Measurements from ENCODE around the gene ZNF443.
"Not testable (repeated sequence)": the region's sequence is repeated elsewhere in the genome, so short reads cannot be mapped to it uniquely, and the experiment has no call there.

Gene ZNF443

DNA sequence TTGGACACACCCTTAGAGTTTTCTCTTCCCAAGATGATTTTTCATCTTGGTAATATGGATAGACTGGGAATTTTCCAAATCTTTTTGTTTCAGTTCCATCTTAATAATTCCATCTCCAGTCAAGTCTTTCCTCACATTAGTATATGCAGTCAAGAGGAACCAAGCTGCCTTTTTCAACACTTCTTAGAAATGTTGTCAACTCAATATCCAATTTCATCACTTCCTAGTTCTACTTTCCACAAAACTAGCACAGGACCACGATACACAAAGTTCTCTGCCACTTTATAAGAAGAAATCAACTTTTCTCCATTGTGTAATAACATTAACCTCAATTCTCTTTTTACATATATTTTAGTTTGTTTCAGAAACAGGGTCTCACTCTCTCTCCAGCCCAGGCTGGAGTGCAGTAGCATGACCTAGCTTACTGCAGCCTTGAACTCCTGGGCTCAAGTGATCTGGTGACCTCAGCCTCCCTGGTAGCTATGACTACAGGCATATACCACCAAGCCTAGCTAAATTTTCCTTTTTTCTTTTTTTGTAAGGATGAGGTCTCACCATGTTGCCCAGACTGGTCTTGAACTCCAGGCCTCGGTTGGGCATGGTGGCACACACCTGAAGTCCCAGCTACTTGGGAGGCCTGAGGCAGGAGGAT, 15.5 kb downstream of the ZNF443 start:
- DNase-seq (ENCODE audit: low read depth in 1 of 2, low spot score in 1 of 2) = no peak

DNA sequence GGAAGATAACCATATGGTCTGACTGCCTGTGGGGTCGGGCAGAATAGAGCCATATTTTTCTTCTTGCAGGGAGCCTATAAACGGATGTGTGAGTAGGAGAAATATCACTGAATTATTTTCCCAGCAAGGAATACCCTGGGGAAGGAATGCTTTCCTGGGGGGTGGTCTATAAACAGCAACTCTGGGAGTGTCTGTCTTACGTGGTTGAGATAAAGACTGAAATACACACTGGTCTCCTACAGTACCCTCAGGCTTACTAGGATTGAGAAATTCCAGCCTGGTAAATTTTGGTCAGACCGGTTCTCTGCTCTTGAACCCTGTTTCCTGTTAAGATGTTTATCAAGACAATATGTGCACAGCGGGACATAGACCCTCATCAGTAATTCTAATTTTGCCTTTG, 23.5 kb downstream of the ZNF443 start:
- DNase-seq (ENCODE audit: low read depth in 1 of 2, low spot score in 1 of 2) = not testable (repeated sequence)

DNA sequence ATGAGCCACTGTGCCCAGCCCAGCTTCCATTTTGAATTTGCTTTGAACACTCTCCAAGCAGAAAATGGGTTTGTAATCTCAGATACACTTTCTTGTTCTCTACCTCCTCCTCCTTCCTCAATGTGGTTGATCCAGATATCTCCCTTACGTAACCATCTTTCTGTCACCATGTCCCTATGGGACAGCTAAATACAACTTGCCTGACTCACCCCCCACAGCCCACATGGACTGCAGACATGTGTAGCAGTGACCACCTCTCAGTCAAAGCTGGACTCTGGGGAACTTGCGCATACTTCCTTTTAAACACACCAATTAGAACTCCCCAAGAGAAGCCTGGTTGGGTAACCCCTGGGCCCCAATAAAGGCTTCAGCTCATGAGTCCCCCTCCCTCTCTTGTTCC, 28.9 kb downstream of the ZNF443 start:
- DNase-seq (ENCODE audit: low read depth in 1 of 2, low spot score in 1 of 2) = no peak

DNA sequence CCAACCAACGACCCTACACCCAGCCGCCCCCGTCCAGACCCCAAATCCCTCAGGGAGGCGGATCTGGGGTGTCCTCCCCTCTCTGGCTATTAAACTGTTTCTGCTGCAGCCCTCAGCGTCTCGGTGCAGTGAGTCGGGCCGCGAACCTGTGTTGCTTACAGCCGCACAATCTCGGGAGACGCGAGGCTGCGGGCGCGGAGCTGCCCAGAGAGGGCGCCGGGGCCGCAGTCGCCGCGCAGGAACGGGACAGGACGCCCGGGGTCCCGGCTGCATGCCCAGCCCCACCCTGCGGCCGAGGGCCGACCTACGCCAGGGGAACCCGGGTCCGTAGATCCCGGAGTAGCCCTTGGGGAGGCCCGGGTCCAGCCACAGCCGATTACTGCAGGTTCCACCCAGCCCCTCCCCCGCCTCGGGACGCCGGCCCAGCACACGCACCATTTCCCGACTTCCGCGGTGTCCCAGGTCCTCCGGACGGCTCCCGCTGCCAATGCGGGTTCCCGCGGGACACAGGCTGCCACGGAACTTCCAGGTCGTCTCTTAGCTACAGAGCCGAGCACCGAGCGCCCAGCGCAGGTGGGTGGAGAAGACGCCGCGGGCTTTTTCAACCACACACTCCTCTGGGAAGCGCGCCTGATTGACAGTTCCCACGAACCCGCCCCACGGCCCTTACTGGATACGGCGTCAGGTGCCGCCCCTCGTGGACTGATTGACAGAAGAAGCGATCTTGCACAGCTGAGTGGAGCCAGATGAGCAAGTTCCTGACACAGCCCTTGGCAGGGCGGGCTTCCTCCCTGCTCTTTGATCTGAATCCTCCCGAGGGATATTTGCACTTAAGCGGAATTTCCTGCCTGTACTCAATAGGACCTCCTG, 40.0 kb downstream of the ZNF443 start, which contains the start of gene ZNF799:
Gene ZNF799 (minus strand): TSS at position 639 of the 870 bp plus-strand sequence. CDS start 201 bp downstream, at position 438.
- peak; percentile 60 to 67 for DNase-seq (ENCODE audit: low read depth in 1 of 2, low spot score in 1 of 2)

DNA sequence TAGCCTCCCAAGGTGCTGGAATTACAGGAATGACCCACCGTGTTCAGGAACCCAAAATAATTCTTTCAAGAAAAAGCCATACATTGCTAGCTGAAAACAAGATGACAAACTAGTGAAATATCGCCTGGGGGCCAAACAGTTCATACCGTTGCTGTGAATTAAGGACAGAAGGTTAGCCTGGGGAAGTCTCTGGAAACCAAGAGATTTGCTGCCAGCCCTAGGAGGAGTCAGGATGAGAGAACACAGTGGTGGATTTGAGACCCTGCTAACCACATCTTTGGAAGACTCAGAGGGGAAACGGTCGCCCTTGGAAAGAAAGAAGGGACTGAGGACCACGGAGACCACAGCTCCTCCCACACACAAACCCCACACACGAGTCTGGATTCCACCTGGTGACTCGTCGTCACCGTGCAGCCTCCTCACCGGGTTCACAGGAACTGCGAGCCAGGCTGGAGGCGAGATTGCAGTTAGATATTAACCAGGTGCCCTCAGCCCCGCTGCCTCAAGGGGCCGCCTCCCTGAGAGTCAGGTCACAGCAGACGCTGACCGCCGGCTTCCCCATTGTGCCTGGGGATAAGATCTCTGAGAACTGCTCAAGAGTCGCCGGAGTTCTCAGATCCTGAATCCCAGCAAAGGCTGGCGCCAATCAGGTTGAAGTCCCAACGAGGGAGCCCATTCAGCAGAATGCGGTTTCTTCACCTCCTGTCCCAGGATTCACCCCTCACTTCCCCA, 40.8 kb downstream of the ZNF443 start:
- peak in 1 of 2 donors; percentile 6 for DNase-seq (ENCODE audit: low read depth in 1 of 2, low spot score in 1 of 2)

DNA sequence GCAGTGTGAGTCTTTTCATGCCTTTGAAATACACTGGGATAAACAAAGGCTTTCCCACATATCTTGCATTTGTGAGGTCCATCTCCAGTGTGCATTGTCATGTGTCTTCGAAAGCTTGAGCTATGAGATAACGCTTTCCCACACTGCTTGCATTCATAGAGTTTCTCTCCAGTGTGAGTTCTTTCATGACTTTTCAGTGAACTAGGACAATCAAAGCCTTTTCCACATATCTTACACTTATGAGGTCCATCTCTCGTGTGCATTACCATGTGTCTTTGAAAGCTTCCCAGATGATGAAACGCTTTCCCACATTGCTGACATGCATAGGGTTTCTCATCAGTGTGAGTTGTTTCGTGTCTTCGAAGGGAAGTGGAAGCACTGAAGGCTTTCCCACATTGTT, 49.7 kb downstream of the ZNF443 start:
- DNase-seq (ENCODE audit: low read depth in 1 of 2, low spot score in 1 of 2) = not testable (repeated sequence)

DNA sequence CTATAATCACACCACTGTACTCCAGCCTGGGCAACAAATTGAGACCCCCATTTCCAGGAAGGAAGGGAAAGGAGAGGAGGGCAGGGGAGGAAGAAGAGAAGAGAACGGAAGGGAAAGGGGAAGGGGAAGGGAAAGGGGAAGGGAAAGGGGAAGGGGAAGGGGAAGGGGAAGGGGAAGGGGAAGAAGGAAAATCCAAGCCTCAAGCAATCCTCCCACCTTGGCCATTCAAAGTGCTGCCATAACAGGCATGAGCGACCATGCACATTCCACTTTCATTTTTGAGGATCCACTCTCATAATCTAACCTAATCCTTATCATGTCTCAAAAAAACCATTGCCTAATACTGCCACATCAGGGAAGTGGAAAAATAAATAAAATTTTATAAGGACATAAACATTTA, 54.5 kb downstream of the ZNF443 start:
- not testable (repeated sequence) for DNase-seq (ENCODE audit: low read depth in 1 of 2, low spot score in 1 of 2)

DNA sequence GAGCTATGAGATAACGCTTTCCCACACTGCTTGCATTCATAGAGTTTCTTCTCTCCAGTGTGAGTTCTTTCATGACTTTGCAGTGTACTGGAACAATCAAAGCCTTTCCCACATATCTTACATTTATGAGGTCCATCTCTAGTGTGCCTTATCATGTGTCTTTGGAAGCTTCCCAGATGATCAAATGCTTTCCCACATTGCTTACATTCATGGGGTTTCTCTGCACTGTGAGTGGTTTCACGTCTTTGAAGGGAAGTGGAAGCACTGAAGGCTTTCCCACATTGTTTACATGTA, 60.4 kb downstream of the ZNF443 start:
- no peak for DNase-seq (ENCODE audit: low read depth in 1 of 2, low spot score in 1 of 2)

DNA sequence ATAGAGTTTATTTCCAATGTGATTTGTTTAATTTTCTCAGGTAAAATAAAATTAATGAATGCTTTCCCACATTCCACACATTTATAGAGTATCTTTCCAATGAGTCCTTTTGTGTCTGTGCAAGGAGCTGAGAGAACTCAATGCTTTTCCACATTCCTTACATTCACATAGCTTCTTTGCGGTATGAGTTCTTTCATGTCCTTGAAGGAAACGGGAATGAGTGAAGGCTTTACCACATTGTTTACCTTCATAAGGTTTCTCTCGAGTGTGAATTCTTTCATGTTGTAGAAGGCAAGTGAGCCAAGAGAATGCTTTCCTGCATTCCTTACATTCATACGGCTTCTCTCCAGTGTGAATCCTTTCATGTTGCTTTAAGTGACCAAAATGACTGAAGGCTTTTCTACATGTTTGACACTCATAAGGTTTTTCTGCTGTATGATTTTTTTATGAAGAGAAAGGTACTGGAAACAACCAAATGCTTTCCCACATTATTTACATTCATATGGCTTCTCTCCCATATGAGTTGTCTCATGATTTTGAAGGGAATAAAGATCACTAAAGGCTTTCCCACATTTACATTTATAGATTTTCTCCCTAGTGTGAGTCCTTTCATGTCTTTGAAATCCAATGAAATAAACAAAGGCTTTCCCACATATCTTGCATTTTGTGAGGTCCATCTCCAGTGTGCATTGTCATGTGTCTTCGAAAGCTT, 60.9 kb downstream of the ZNF443 start:
- DNase-seq (ENCODE audit: low read depth in 1 of 2, low spot score in 1 of 2) = no peak
